ENCODE measurements around the gene IGDCC3. TPM values are rescaled to one million over a fixed set of nuclear protein-coding genes. Genes with fewer than 3 reads are reported as not detected.
A peak's percentile ranks its signal among the peaks of the same experiment; 100 is the strongest.

The IGDCC3 gene
- total and polyA plus RNA-seq, 12 donors: under 0.01 to 0.57 (median 0.16) TPM; not detected in 4

DNA sequence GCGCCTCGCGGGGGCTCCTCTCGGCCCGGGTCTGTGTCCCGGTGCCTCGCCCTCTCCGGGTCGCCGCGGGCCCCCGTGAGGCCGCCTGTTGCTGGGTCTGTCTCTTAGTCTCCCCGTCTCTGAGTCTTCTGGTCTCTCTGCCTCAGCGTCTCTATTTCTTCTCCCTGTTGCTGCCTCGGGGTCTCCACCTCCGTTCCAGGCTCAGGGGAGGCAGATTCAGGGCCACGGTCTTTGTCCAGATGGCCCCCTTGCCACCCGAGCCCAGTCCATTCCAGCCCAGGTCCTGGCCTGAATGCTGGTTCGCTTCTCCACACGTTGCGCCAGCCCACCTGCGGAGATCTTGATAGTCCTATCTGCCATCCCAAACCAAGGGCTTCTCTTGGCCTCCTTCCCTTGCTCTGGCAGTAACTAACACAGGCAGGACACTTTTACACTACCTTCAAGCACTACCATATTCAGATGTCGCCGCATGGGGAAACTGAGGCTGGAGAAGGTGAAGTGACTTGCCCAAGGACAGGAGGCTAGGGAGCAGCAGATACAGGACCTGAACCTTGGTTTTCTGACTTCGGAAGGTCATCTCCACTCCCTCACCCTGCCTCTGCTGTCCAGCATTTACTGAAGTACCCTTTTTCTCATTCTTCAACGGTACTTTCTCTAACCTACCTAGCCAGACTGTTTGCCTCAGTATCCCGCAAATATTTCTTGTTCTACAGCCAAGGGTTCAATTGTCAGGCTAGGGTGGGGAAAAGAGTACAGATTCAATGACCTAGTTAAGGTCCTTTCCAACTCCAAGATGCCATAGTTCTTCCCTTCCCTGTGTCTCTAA, 45.6 kb upstream of the IGDCC3 start:
- ATAC-seq (no peak), DNase-seq (no peak)
- 29 to 33% methylated on average over 21 to 28 of the region's 28 CpGs for WGBS, 2 donors
- Histone ChIP-seq H3K27me3 (peaks cover 0 to 52% (median 22%) of the 10 kb centered on the region in 7 donors), H3K36me3 (no peaks in the 10 kb centered on the region), H3K27ac (peak overlapping the region in 3 of 10 donors; percentile 28 to 48 (median 48)), H3K4me1 (peaks cover 3 to 19% (median 11%) of the 10 kb centered on the region in 9 donors), H3K9me3 (no peaks in the 10 kb centered on the region), H3K4me3 (peak overlapping the region in 8 of 10 donors; percentile 7 to 39 (median 26))
- intact Hi-C loops (cut with DNase I): no loop called here
- TF ChIP-seq, protein P1, sequence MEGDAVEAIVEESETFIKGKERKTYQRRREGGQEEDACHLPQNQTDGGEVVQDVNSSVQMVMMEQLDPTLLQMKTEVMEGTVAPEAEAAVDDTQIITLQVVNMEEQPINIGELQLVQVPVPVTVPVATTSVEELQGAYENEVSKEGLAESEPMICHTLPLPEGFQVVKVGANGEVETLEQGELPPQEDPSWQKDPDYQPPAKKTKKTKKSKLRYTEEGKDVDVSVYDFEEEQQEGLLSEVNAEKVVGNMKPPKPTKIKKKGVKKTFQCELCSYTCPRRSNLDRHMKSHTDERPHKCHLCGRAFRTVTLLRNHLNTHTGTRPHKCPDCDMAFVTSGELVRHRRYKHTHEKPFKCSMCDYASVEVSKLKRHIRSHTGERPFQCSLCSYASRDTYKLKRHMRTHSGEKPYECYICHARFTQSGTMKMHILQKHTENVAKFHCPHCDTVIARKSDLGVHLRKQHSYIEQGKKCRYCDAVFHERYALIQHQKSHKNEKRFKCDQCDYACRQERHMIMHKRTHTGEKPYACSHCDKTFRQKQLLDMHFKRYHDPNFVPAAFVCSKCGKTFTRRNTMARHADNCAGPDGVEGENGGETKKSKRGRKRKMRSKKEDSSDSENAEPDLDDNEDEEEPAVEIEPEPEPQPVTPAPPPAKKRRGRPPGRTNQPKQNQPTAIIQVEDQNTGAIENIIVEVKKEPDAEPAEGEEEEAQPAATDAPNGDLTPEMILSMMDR (IDR thresholded peaks at IDR 0.05): no peak

DNA sequence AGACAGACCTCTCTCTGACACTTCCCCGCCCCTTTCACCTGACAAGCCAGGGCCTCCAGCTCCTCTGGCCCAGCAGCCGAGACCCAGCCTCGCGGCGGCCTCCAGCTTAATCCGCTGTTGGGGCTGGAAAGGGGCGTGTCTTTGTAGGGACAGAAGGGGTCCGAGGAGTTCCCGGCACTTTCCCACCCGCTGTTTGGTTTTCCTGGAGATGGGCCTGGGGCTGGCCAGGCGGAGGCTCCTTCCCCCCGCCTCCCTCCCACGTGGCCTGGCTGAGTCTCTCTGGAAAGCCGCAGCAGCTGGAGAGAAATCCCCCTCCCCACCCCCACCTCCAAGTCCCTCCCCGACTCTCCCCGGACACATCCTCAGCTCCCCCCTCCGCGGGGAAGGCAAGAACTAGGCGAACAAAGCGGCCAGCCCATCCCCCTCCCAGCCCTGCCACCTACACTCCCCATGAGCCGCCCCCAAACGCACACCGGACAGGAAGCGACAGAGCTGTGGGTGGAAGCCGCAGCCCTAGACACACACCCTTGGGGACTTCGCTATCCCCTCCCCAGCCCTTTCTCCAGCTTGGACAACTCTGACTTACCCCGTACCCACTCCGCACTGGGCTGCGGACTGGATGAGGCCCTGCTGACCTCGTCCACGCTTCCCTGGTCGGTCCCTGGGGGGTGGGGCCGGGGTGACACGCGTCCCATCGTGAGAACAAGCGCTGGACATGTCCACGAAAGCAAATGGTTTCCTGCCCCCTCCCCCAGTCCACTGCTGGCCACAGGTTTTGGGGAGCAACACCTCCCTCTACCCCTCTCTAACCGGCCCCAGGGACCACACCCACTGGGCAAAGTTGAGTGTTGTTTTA, 43.8 kb upstream of the IGDCC3 start:
- intact Hi-C loops (cut with DNase I): no loop called here
- TF ChIP-seq, protein P1 (IDR thresholded peaks at IDR 0.05): no peak
- WGBS, 2 donors: 5 to 8% methylated on average over 39 of the region's 39 CpGs
- peak; percentile 36 to 50 for DNase-seq
- Histone ChIP-seq H3K27ac (peak overlapping the region in 5 of 10 donors; percentile 23 to 62 (median 43)), H3K27me3 (peaks cover 0 to 59% (median 34%) of the 10 kb centered on the region in 7 donors), H3K4me1 (peaks cover 3 to 22% (median 11%) of the 10 kb centered on the region in 9 donors), H3K9me3 (no peaks in the 10 kb centered on the region), H3K36me3 (no peaks in the 10 kb centered on the region), H3K4me3 (peak overlapping the region; percentile 35 to 64 (median 53))
- ATAC-seq: peak; percentile 44 to 75 (median 58)

DNA sequence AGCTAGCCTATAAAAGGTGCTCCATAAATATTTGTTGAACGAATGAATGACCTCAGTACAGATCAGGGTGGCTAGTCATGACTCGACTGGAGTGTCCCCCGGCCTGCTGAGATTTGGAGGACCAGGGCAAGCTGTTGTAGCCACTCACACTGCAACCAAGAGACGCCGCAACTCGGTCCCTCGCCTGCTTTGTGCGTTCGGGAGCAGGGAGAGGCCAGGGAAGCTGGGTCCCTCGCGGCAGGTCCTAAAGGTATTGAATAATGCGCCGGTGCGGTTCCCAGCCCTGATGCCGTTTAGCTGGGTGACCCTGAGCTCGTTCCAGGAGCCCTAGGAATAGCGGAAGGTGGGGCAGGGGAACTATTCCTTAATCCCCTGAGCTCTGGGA, 43.2 kb upstream of the IGDCC3 start:
- no peak for ATAC-seq
- H3K9me3 ChIP-seq: no peaks in the 10 kb centered on the region
- peaks cover 3 to 22% (median 11%) of the 10 kb centered on the region in 9 donors for H3K4me1 ChIP-seq
- intact Hi-C loops (cut with DNase I): no loop called here
- H3K36me3 ChIP-seq: no peaks in the 10 kb centered on the region
- H3K27me3 ChIP-seq: peaks cover 0 to 64% (median 34%) of the 10 kb centered on the region in 7 donors
- TF ChIP-seq, protein P1 (IDR thresholded peaks at IDR 0.05): no peak
- peak overlapping the region in 9 of 10 donors; percentile 39 to 64 (median 54) for H3K4me3 ChIP-seq
- 55 to 59% methylated on average over 17 of the region's 17 CpGs for WGBS, 2 donors
- peak overlapping the region in 4 of 10 donors; percentile 22 to 62 (median 38) for H3K27ac ChIP-seq
- DNase-seq: no peak

DNA sequence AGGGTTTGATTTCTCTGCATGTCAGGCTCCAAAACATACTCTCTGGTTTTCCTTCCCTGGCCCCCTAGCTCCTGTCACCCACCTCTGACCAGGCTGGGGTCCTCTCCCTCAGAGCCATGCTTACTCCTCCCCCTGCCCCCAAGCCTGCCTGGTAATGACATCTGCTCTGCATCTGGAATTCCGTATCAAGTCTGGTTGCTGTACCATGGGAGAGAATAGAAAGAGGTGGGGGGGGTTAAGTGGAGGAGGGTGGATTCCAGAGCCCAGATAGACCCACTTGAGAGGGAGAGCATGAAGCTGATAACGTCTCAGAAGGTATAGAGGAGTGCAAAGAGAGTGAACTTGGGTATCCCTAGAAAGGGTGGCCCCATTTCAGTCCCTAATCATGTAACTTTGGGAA, 40.8 kb upstream of the IGDCC3 start:
- Histone ChIP-seq H3K27ac (no peak overlapping the region), H3K36me3 (no peaks in the 10 kb centered on the region), H3K4me1 (peaks cover 3 to 37% (median 17%) of the 10 kb centered on the region in 9 donors), H3K9me3 (no peaks in the 10 kb centered on the region), H3K27me3 (peaks cover 0 to 62% (median 38%) of the 10 kb centered on the region in 7 donors), H3K4me3 (no peak overlapping the region)
- DNase-seq (no peak), ATAC-seq (no peak)
- intact Hi-C loops (cut with DNase I): no loop called here
- TF ChIP-seq, protein P1 (IDR thresholded peaks at IDR 0.05): no peak
- 55 to 69% methylated on average over 2 of the region's 2 CpGs for WGBS, 2 donors

All from heart right ventricle (tissue), 16 donors.